ENCODE measurements around the gene ESR2. TPM values are rescaled to one million over a fixed set of nuclear protein-coding genes. Genes with fewer than 3 reads are reported as not detected.
"Not testable (repeated sequence)": the region's sequence is repeated elsewhere in the genome, so short reads cannot be mapped to it uniquely, and the experiment has no call there.

Gene ESR2
- total and polyA plus RNA-seq, 2 of the 8 experiments (the other 6 are each of a cell fraction or from before 2014, with no cell fraction given): 0.19 to 0.23 TPM

DNA sequence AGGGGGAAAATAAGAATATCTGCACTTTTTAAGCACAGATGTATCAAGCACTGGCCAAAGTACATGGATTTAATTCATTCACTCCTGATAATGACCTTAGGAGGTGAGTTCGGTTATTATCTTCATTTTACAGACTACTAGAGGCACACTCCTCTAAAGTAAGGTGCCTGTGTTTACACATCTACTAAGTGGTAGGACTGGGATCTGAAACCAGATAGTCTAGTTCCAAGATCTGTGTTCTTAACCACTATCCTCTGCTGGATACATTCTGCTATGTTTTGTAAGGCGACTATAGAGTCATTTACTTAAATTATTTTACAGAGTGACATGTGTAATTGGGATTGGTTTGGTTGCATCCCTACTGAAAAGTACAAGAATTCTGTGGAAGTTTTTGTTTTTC, 175.3 kb downstream of the ESR2 start:
- Histone ChIP-seq H3K4ac (replicated peaks; ENCODE audit: insufficient read length, low read depth, low read length) (no peak overlapping the region), H3K14ac (ENCODE audit: insufficient read length) (no peak overlapping the region), H3K4me2 (ENCODE audit: insufficient read depth in 1 of 2, low read depth in 2 of 2, low read length in 2 of 2) (no peak overlapping the region), H4K8ac (ENCODE audit: extremely low read depth, insufficient read depth, low read length) (no peak overlapping the region), H2BK12ac (ENCODE audit: low read depth, low read length) (no peak overlapping the region), H2BK20ac (ENCODE audit: low read length) (no peak overlapping the region), H3K18ac (ENCODE audit: extremely low read depth, low read length) (no peak overlapping the region), H4K20me1 (replicated peaks in 1 of 2; ENCODE audit: control insufficient read depth in 1 of 2, insufficient read depth in 2 of 2, low read length in 2 of 2) (no peaks in the 10 kb centered on the region), H3K27me3 (replicated peaks in 1 of 4; ENCODE audit: control insufficient read depth in 3 of 4, extremely low read depth in 1 of 4, insufficient read depth in 3 of 4, low read length in 3 of 4) (no peaks in the 10 kb centered on the region), H3K36me3 (ENCODE audit: control insufficient read depth in 2 of 4, insufficient read depth in 4 of 4, low read length in 3 of 4) (peaks cover 0 to 23% (median 10%) of the 10 kb centered on the region in 4 experiments; a peak in 5 of 8 replicates), H3K4me1 (replicated peaks in 1 of 4; ENCODE audit: control insufficient read depth in 3 of 4, insufficient read depth in 4 of 4, low read length in 3 of 4) (peaks cover 0 to 4% (median 2%) of the 10 kb centered on the region in 4 experiments; a peak in 3 of 7 replicates), H2AK5ac (ENCODE audit: low read depth, low read length) (no peak overlapping the region), H3K79me1 (ENCODE audit: low read depth, low read length) (no peaks in the 10 kb centered on the region), H4K5ac (ENCODE audit: insufficient read length, low read depth, low read length) (no peak overlapping the region), H4K91ac (replicated peaks; ENCODE audit: insufficient read length, low read length) (no peak overlapping the region), H3K4me3 (ENCODE audit: extremely low read depth in 1 of 4, insufficient read depth in 2 of 4, low read depth in 3 of 4, low read length in 4 of 4) (no peak overlapping the region), H2BK5ac (ENCODE audit: low read depth, low read length) (no peak overlapping the region), H3K23me2 (ENCODE audit: low read depth, low read length) (no peaks in the 10 kb centered on the region), H3K9ac (replicated peaks in 1 of 4; ENCODE audit: extremely low read depth in 1 of 4, low read depth in 3 of 4, low read length in 3 of 4) (no peak overlapping the region), H3K79me2 (ENCODE audit: control insufficient read depth in 1 of 2, insufficient read depth in 2 of 2, low read length in 2 of 2) (no peaks in the 10 kb centered on the region), H3K23ac (ENCODE audit: insufficient read length) (no peak overlapping the region), H3K9me3 (ENCODE audit: insufficient read depth in 2 of 2, low read depth in 1 of 2, low read length in 1 of 2) (no peaks in the 10 kb centered on the region), H2BK120ac (replicated peaks; ENCODE audit: low read depth, low read length) (no peak overlapping the region), H2AFZ (ENCODE audit: low read length) (no peak overlapping the region), H3K27ac (ENCODE audit: low read depth, low read length) (no peak overlapping the region), H3K56ac (replicated peaks; ENCODE audit: insufficient read length, low read depth, low read length) (no peak overlapping the region), H2BK15ac (ENCODE audit: low read length) (no peak overlapping the region)
- CTCF ChIA-PET (ENCODE audit: partially characterized antibody): no interaction called here
- TF ChIP-seq TAF1 (IDR thresholded peaks at IDR 0.05; ENCODE audit: low read depth, low read length): no peak
- FAIRE-seq: no peak
- 82% methylated on average over 2 of the region's 2 CpGs; no CpG with 5 or more reads in 1 of the 2 experiments for WGBS, 2 experiments (ENCODE audit: extremely low coverage in 1 of 2, insufficient coverage in 1 of 2, insufficient read length in 1 of 2, insufficient replicate concordance in 2 of 2, low coverage in 1 of 2, low lambda C conversion rate in 2 of 2, missing lambda C conversion rate in 1 of 2)
- DNase-seq (ENCODE audit: low read depth in 1 of 2, low spot score in 2 of 2): no peak
- POLR2A ChIA-PET (ENCODE audit: partially characterized antibody): no interaction called here

DNA sequence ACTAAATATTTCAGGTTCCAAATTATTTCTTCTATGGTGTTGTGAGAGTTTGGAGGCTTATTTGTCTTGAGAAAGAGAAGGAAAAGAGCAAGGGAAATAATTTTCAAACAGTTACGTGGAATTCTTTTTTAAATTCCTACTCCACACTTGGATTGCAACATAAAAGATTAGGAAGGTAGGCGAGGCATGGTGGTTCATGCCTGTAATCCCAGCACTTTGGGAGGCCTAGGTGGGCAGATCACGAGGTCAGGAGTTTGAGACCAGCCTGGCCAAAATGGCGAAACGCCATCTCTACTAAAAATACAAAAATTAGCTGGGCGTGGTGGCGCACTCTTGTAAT, 175.8 kb downstream of the ESR2 start:
- H3K9ac ChIP-seq (replicated peaks in 1 of 4; ENCODE audit: extremely low read depth in 1 of 4, low read depth in 3 of 4, low read length in 3 of 4); H3K4me2 ChIP-seq (ENCODE audit: insufficient read depth in 1 of 2, low read depth in 2 of 2, low read length in 2 of 2); CTCF ChIA-PET (ENCODE audit: partially characterized antibody): not testable (repeated sequence)

More for the DNA sequence above, 175.8 kb downstream of the ESR2 start:
- H3K56ac ChIP-seq (replicated peaks; ENCODE audit: insufficient read length, low read depth, low read length); H3K27me3 ChIP-seq (replicated peaks in 1 of 4; ENCODE audit: control insufficient read depth in 3 of 4, extremely low read depth in 1 of 4, insufficient read depth in 3 of 4, low read length in 3 of 4); H4K91ac ChIP-seq (replicated peaks; ENCODE audit: insufficient read length, low read length); H3K23ac ChIP-seq (ENCODE audit: insufficient read length); H2AK5ac ChIP-seq (ENCODE audit: low read depth, low read length); H2BK120ac ChIP-seq (replicated peaks; ENCODE audit: low read depth, low read length); H3K4ac ChIP-seq (replicated peaks; ENCODE audit: insufficient read length, low read depth, low read length); H4K20me1 ChIP-seq (replicated peaks in 1 of 2; ENCODE audit: control insufficient read depth in 1 of 2, insufficient read depth in 2 of 2, low read length in 2 of 2); H2BK5ac ChIP-seq (ENCODE audit: low read depth, low read length); H2BK15ac ChIP-seq (ENCODE audit: low read length); H2BK20ac ChIP-seq (ENCODE audit: low read length); H3K18ac ChIP-seq (ENCODE audit: extremely low read depth, low read length); H3K4me1 ChIP-seq (replicated peaks in 1 of 4; ENCODE audit: control insufficient read depth in 3 of 4, insufficient read depth in 4 of 4, low read length in 3 of 4); POLR2A ChIA-PET (ENCODE audit: partially characterized antibody); H3K79me2 ChIP-seq (ENCODE audit: control insufficient read depth in 1 of 2, insufficient read depth in 2 of 2, low read length in 2 of 2); H2BK12ac ChIP-seq (ENCODE audit: low read depth, low read length); DNase-seq (ENCODE audit: low read depth in 1 of 2, low spot score in 2 of 2); FAIRE-seq; H3K9me3 ChIP-seq (ENCODE audit: insufficient read depth in 2 of 2, low read depth in 1 of 2, low read length in 1 of 2); H3K23me2 ChIP-seq (ENCODE audit: low read depth, low read length); H3K14ac ChIP-seq (ENCODE audit: insufficient read length); H3K79me1 ChIP-seq (ENCODE audit: low read depth, low read length); H4K8ac ChIP-seq (ENCODE audit: extremely low read depth, insufficient read depth, low read length); H3K27ac ChIP-seq (ENCODE audit: low read depth, low read length); H4K5ac ChIP-seq (ENCODE audit: insufficient read length, low read depth, low read length); H3K4me3 ChIP-seq (ENCODE audit: extremely low read depth in 1 of 4, insufficient read depth in 2 of 4, low read depth in 3 of 4, low read length in 4 of 4); H2AFZ ChIP-seq (ENCODE audit: low read length): not testable (repeated sequence)
- H3K36me3 ChIP-seq (ENCODE audit: control insufficient read depth in 2 of 4, insufficient read depth in 4 of 4, low read length in 3 of 4): peaks cover 0 to 24% (median 10%) of the 10 kb centered on the region in 4 experiments; a peak in 5 of 8 replicates
- 91% methylated on average over 7 of the region's 7 CpGs; no CpG with 5 or more reads in 1 of the 2 experiments for WGBS, 2 experiments (ENCODE audit: extremely low coverage in 1 of 2, insufficient coverage in 1 of 2, insufficient read length in 1 of 2, insufficient replicate concordance in 2 of 2, low coverage in 1 of 2, low lambda C conversion rate in 2 of 2, missing lambda C conversion rate in 1 of 2)
